GM12872 (cell line): ENCODE results near the gene ELMOD1.

Experiments used
- TF ChIP-seq, protein P1 (sequence below): IDR thresholded peaks from 3 replicates; pipeline ENCODE4 v1.5.1; 2011; ENCODE audit warnings: low read depth, mild to moderate bottlenecking, low read length, moderate library complexity; ENCODE audit not compliant: insufficient read depth

The ELMOD1 gene

DNA sequence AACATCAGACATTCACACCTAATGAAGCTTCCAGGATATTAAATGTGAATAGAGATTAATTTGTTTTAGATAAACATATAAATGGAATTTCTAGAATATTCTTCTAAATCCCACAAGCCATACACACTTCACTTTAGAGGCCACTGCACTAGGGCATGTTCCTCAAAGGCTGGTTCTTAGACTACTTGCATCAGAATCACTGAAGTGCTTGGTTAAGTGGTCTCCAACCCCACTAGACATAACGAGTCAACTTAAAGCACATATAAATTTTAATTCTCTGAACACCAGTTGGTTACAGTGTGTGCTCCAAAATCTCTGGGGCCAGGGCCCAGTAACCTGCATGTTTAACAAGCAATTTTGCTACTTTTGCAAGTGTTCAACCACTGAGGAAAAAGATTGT, 17.5 kb upstream of the ELMOD1 start:
- TF ChIP-seq, protein P1, sequence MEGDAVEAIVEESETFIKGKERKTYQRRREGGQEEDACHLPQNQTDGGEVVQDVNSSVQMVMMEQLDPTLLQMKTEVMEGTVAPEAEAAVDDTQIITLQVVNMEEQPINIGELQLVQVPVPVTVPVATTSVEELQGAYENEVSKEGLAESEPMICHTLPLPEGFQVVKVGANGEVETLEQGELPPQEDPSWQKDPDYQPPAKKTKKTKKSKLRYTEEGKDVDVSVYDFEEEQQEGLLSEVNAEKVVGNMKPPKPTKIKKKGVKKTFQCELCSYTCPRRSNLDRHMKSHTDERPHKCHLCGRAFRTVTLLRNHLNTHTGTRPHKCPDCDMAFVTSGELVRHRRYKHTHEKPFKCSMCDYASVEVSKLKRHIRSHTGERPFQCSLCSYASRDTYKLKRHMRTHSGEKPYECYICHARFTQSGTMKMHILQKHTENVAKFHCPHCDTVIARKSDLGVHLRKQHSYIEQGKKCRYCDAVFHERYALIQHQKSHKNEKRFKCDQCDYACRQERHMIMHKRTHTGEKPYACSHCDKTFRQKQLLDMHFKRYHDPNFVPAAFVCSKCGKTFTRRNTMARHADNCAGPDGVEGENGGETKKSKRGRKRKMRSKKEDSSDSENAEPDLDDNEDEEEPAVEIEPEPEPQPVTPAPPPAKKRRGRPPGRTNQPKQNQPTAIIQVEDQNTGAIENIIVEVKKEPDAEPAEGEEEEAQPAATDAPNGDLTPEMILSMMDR = no peak

DNA sequence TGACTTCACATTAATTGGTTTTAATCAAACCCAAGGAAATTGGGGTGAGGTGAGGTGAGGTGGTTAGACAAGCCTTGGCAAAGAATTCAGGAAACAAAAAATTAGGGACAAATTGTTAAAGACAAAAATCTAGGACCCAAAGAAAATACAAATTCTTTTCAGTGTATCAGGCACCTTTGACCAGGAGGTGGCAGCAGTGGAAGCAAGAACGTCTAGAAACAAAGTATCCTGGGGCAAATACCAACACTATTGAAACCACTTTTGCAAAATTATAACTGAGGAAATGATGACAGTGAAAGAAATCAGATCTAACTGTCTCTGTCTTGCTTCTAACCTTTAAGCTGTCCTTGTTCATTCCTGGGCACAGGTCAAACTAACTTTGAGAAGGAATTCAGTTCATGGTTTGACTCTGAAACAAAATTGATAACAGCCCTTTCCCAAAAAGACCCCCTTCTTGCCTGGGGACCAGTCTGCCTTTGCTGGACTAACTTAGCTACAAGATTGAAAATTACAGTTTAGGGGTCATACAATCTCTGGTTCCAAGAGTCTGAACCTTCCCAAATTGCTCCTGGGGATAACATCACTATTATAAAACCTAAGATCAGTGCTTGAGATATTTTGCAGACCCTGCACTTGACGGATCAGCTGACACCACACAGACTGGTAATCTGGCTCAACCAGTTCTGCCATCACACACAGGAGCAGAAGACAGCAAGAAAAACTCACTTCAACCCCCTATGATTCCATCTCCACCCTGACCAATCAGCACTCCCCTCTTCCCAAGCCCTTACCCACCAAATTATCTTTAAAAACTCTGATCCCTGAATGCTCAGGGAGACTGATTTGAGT, 14.2 kb upstream of the ELMOD1 start:
- TF ChIP-seq, protein P1 = peak; percentile 70

DNA sequence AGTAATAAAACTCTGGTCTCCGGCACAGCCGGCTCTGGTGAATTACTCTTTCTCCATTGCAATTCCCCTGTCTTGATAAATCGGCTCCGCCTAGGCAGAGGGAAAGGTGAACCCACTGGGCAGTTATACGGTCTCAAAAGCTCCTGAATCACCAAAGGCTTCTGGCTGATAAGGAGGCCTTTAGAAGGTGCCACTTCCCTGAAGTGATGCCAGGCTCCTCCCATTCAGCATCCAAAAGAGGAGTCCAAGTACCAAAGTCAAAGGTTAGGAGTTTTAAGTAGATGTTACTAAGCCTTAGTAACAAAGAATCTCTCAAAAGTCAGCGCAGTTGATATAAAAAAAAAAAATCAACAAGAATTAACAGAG, 13.6 kb upstream of the ELMOD1 start:
- TF ChIP-seq, protein P1 = no peak

DNA sequence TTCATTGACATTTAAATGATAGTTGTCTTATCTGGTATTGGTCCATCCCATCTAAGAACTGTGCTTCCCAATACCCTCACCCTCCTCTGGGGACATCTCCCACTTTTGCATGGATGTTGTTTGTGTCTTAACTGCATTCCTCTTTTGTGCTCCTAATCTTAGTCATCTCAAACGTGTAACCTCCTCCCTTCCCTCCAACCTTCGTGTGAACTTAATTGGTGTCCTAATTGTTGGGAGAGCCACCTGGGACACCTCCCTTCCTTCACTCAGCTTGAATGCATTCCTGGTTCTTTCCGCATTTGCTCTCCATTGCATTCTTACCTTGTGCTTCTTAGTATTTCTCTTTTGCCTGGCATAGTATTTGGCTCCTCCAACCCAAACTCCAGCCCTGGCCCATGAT, 9.8 kb upstream of the ELMOD1 start:
- TF ChIP-seq, protein P1 = no peak

DNA sequence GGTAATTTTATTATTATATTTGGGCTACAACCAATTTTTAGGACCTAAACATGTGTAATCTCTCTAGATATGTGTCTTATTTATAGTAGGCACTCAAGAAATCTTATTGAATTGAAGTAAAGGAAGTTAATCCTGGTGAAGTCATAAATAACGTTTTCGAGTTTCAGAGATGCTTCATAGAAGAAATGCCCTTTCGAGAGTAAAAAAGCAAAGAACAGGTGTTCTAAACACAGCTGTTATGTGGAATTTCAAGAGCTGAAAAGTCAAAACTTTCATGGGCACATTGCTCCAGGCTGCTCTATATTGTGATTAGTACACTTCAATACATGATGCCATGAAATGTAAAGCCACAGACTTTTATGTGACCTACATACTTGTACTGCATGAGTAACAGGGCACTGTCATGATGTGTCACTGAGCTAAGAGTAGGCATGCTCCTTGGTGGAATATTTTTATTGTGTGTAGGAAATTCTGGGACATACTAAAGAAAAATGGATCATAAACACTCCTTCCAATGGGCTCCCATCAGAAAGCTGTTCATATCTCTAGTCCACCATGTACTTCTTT, 7.2 kb upstream of the ELMOD1 start:
- TF ChIP-seq, protein P1 = no peak

DNA sequence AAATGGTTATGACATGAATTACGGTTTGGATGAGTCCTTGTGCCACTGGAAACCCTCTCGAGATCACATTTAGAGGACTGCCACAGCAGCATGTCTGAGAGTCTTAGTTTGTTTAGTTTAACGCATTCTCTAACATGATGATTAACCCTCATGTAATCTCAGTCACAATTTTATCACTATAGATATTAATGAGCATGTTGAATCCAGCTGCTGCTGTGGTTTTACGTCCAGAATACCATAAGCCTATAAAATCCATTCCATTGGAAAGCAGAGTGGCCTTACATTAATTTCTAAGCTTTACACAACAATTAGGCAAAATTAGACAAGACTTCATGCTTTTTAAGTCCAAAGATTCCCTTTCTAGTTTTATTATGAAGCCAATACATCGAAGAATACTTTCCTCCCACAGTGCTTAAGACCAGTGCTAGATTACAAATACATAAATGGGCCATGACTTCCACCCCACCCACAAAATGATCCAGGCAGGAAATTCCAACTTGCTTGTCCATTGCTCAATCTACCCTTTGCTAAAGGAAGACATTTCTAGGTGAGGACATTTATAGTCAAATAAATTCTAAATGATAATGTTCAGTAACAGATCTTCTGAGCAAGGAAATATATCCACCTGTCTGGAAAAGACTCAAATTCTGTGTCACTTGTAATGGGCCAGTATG, 3.5 kb upstream of the ELMOD1 start:
- TF ChIP-seq, protein P1 = no peak
